H54 (cell line): Measurements from ENCODE around the gene VAV2.

ENCODE experiments used
- DNase-seq: peaks from one replicate; pipeline ENCODE4 v3.0.0; 2011; ENCODE audit warnings: low spot score, mixed read lengths; ENCODE audit not compliant: insufficient read length
- FAIRE-seq: peaks from 3 replicates; lab custom pipeline; 2011; peaks lifted over from hg19 to GRCh38; lab: Jason Lieb, UNC
- POLR2A ChIP-seq: IDR thresholded peaks from 2 replicates; pipeline ENCODE4 v1.6.1; 2011; ENCODE audit warnings: low read depth, mild to moderate bottlenecking, low read length

Gene VAV2

DNA sequence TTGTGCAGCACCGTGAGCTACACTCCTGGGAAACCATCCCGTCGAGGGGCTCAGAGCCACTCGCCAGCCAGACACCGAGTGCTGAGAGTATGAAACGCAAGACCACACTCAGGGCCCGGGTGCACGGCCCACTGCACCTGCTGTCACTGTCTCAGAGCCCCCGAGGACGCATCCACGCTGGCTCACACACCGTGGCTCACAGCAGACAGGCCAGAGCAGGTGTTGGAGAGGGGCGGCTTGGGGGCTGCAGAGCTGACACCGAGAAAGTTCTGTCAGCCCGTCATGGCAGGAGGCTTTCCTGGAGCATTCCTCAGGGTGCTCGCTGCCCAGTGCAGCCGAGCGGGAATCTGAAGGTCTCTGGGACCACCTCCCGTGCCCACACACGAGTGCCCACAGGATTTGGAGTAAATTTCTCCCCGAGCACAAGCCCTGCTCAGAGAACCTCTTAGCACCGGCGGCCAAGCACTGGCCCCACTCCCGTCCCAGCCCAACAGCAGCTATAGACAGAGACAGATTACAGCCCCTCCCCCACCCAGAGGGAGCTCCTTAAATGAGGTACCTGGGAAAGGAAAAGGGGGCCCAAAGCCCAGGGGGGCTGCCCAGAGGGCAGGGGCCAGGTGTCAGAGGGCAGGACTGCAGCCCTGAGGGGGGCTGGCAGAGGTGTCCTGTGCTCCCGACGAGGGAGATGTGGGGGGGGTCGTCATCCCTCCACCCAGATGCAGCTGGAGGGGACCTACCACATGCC lies 197.9 kb downstream of the VAV2 start:
- no peak for DNase-seq
- TF ChIP-seq POLR2A, result no peak
- FAIRE-seq, result no peak

DNA sequence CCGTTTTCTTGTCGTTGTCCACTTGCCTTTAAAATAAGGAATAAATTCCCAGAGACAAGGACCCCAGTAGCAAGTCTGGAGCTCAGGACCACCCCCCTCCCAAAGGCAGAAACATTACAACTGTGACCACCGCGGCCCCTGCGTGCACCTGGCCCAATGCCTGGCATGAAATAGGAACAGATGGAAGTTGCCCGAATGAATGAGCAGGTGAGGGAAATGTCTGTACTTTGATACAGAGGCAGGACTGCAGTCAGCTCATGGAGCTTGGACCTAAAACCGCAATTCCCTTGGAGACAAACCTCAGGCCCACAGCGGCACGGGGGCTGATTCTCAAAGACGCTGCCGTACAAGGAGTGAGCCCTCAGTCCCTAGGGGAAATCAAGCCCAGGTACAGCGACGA lies 198.7 kb downstream of the VAV2 start:
- FAIRE-seq, result no peak
- no peak for TF ChIP-seq POLR2A
- DNase-seq, result no peak

GRCh38 chr9:133792721-133793470 lies 199.2 kb downstream of the VAV2 start:
- FAIRE-seq (no peak), DNase-seq (peak; percentile 98)
- no peak for TF ChIP-seq POLR2A

DNA sequence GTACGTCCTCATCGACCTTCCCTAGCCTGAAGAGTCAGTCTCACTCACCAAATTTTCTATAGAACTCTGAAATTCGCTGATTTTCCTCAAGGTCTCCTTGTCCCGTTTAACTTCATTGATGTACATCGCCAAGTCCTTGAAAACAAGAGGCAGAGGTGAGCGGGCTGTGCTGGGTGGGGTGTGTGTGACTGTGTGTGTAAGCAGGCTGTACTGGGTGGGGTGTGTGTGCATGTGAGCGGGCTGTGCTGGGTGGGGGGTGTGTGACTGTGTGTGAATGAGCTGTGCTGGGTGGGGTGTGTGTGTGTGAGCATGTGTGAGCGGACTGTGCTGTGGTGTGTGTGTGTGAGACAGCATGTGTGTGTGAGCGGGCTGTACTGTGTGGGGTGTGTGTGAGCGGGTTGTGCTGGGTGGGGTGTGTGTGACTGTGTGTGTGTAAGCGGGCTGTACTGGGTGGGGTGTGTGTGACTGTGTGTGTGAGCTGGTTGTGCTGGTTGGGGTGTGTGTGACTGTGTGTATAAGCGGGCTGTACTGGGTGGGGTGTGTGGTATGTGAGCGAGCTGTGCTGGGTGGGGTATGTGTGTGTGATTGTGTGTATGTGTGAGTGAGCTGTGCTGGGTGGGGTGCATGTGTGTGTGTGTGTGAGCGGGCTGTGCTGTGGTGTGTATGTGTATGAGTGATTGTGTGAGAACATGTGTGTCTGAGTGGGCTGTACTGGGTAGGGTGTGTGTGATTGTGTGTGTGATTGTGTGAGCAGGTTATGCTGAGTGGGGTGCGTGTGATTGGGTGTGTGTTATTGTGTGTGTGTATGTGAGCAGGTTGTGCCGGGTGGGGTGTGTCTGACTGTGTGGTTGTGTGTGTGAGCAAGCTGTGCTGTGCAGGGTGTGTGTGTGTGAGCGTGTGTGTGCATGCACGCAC lies 200.1 kb downstream of the VAV2 start:
- no peak for TF ChIP-seq POLR2A
- DNase-seq, result no peak
- FAIRE-seq, result no peak

GRCh38 chr9:133791069-133791468 lies 201.1 kb downstream of the VAV2 start:
- TF ChIP-seq POLR2A, result no peak
- FAIRE-seq (no peak), DNase-seq (no peak)

DNA sequence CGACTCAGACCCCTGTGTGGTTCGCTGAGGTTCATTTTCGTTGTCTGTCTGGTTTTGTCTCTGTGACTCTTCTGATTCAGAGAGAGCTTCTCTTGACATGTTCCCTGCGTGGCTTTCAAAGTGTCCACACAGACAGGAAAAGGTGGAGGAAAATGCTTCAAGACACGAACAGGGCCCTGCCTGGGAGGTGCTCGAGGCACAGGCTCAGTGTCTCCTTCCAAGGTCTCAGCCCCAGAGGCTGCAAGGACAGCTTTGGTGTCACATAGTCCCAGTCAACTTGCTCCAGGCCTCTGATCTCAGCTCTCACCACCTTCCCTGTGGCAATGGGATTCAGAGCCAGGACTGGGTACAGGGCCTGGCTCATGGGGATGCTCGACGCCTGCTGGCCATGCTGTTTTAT lies 202.3 kb downstream of the VAV2 start:
- DNase-seq, result no peak
- no peak for TF ChIP-seq POLR2A
- no peak for FAIRE-seq

DNA sequence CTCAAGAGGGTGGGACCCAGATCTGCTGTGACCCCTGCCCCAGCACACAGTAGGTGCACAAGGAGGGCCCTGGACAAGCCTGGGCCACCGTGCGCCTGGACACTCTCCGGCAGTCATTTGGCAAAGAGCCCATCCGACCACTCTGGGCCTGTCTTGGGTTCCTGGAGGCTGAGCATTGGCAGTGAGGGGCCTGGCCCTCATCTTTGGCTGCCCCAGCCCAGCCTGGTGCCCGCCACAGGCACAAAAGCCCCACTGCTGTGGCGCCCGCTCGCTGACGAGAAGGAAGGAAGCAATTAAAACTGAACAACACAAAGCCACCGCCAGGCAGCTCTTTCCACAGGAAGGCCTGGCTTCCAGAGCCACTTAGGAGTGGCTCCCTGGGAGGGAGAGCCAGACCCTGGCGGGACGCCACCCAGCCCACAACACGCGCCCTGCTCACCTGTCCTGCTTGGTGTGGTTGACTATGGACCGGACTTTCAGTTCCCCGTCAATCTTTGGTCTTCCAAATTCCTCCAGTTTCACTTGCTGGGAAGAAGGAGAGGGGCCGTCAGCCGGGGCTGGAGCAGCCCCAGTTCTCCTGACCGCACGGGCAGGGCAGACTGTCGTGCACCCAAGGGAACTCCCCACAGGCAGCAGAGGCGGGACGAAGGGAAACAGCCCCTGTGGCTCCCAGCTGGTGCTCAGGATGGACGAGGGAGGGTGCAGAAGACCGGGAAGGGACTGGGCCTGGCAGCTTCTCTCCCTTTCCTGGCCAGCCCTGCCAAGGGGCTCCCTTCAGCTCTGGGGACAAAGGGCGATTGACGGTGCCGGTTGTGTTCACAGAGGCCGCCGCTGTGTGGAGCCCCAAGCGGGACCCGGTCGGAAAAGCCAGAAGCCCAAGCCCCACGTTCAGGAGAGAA lies 203.1 kb downstream of the VAV2 start:
- DNase-seq (no peak), FAIRE-seq (no peak)
- no peak for TF ChIP-seq POLR2A

GRCh38 chr9:133788045-133788818 lies 203.9 kb downstream of the VAV2 start:
- FAIRE-seq (no peak), DNase-seq (no peak)
- TF ChIP-seq POLR2A, result no peak

- DNase-seq (peak; percentile 75), FAIRE-seq (no peak)
- no peak for TF ChIP-seq POLR2A
Measured at GRCh38 chr9:133787754-133788025, 204.4 kb downstream of the VAV2 start.

- no peak for DNase-seq
- no peak for TF ChIP-seq POLR2A
- no peak for FAIRE-seq
Measured at GRCh38 chr9:133786907-133787753, 205.0 kb downstream of the VAV2 start.

GRCh38 chr9:133786371-133786753 lies 205.8 kb downstream of the VAV2 start:
- DNase-seq (no peak), FAIRE-seq (no peak)
- no peak for TF ChIP-seq POLR2A
